ENCODE results near the gene RNF150. TPM values are rescaled to one million over a fixed set of nuclear protein-coding genes. Genes with fewer than 3 reads are reported as not detected.

RNF150 gene
- 1 to 10 TPM; 1.1 to 1.4 TPM for total RNA-seq
- polyA plus RNA-seq, result under 1 TPM; 0.27 to 0.56 TPM

GRCh38 chr4:141133146-141133998, at the start of gene RNF150:
Gene RNF150 (minus strand): TSS chr4:141133469.
- H3K36me3 ChIP-seq (ENCODE audit: control insufficient read depth in 4 of 4, insufficient read depth in 3 of 4, low read depth in 1 of 4, low read length in 3 of 4), result no peaks in the 10 kb centered on the region
- peaks cover 3 to 19% (median 13%) of the 10 kb centered on the region in 4 donors for H3K4me1 ChIP-seq (ENCODE audit: control insufficient read depth in 4 of 4, insufficient read depth in 4 of 4, low read length in 3 of 4)
- H3K27me3 ChIP-seq (ENCODE audit: control insufficient read depth in 4 of 4, insufficient read depth in 4 of 4, low read length in 3 of 4), result peaks cover 0 to 10% (median 3%) of the 10 kb centered on the region in 4 donors
- peak within 1 kb of the TSS; percentile 53 to 74 (median 56) for H3K4me3 ChIP-seq (ENCODE audit: low read depth in 1 of 3, low read length in 3 of 3)
- DNase-seq (ENCODE audit: low spot score), result peak; percentile 64
- 2% methylated on average over 50 of the region's 50 CpGs for WGBS
- no peak for TF ChIP-seq RXRA (IDR thresholded peaks at IDR 0.05)
- TF ChIP-seq CTCF (IDR thresholded peaks at IDR 0.05; ENCODE audit: low read depth, low read length, missing input control), result peak; percentile 61
- TF ChIP-seq NR2F2 (IDR thresholded peaks at IDR 0.05), result peak; percentile 12
- TF ChIP-seq RAD21 (IDR thresholded peaks at IDR 0.05), result peak; percentile 85 to 89
- no peak for TF ChIP-seq FOXA1 (IDR thresholded peaks at IDR 0.05)
- TF ChIP-seq HNF4A (conservative IDR thresholded peaks at IDR 0.05), result no peak
- no peaks in the 10 kb centered on the region for H3K9me3 ChIP-seq (ENCODE audit: control insufficient read depth in 4 of 4, low read length in 3 of 4)
- no peak within 1 kb of the TSS for H3K9ac ChIP-seq (ENCODE audit: low read depth in 1 of 2, low read length in 2 of 2)
- H3K27ac ChIP-seq (ENCODE audit: low read depth in 1 of 2, low read length in 2 of 2), result peak within 1 kb of the TSS; percentile 23 to 64

GRCh38 chr4:141180991-141181761, 47.9 kb upstream of the RNF150 start:
- no peak overlapping the region for H3K9ac ChIP-seq (ENCODE audit: low read depth in 1 of 2, low read length in 2 of 2)

GRCh38 chr4:141179474-141180373, 46.5 kb upstream of the RNF150 start:
- 53% methylated on average over 8 of the region's 8 CpGs for WGBS
- no peak for DNase-seq (ENCODE audit: low spot score)
- Histone ChIP-seq H3K9me3 (ENCODE audit: control insufficient read depth in 4 of 4, low read length in 3 of 4) (no peaks in the 10 kb centered on the region), H3K4me1 (ENCODE audit: control insufficient read depth in 4 of 4, insufficient read depth in 4 of 4, low read length in 3 of 4) (no peaks in the 10 kb centered on the region), H3K36me3 (ENCODE audit: control insufficient read depth in 4 of 4, insufficient read depth in 3 of 4, low read depth in 1 of 4, low read length in 3 of 4) (no peaks in the 10 kb centered on the region), H3K27ac (ENCODE audit: low read depth in 1 of 2, low read length in 2 of 2) (no peak overlapping the region), H3K4me3 (ENCODE audit: low read depth in 1 of 3, low read length in 3 of 3) (no peak overlapping the region), H3K9ac (ENCODE audit: low read depth in 1 of 2, low read length in 2 of 2) (no peak overlapping the region), H3K27me3 (ENCODE audit: control insufficient read depth in 4 of 4, insufficient read depth in 4 of 4, low read length in 3 of 4) (peaks cover 0 to 2% (median 0%) of the 10 kb centered on the region in 4 donors)
- TF ChIP-seq MAX (IDR thresholded peaks at IDR 0.05) (no peak), EGR1 (IDR thresholded peaks at IDR 0.05; ENCODE audit: low read depth in 2 of 2) (no peak), SP1 (IDR thresholded peaks at IDR 0.05) (no peak), TAF1 (conservative IDR thresholded peaks at IDR 0.05) (no peak), REST (IDR thresholded peaks at IDR 0.05) (no peak), HNF4G (IDR thresholded peaks at IDR 0.05) (no peak), NR2F2 (IDR thresholded peaks at IDR 0.05) (no peak), RAD21 (IDR thresholded peaks at IDR 0.05) (no peak), GABPA (IDR thresholded peaks at IDR 0.05 in 1 of 2, conservative IDR thresholded peaks at IDR 0.05 in 1 of 2) (no peak), YY1 (IDR thresholded peaks at IDR 0.05) (no peak)

More at GRCh38 chr4:141180991-141181761, 47.9 kb upstream of the RNF150 start:
- 81% methylated on average over 2 of the region's 2 CpGs for WGBS
- Histone ChIP-seq H3K4me3 (ENCODE audit: low read depth in 1 of 3, low read length in 3 of 3) (no peak overlapping the region), H3K27ac (ENCODE audit: low read depth in 1 of 2, low read length in 2 of 2) (no peak overlapping the region), H3K36me3 (ENCODE audit: control insufficient read depth in 4 of 4, insufficient read depth in 3 of 4, low read depth in 1 of 4, low read length in 3 of 4) (no peaks in the 10 kb centered on the region), H3K9me3 (ENCODE audit: control insufficient read depth in 4 of 4, low read length in 3 of 4) (no peaks in the 10 kb centered on the region), H3K4me1 (ENCODE audit: control insufficient read depth in 4 of 4, insufficient read depth in 4 of 4, low read length in 3 of 4) (no peaks in the 10 kb centered on the region), H3K27me3 (ENCODE audit: control insufficient read depth in 4 of 4, insufficient read depth in 4 of 4, low read length in 3 of 4) (peaks cover 0 to 2% (median 0%) of the 10 kb centered on the region in 4 donors)
- TF ChIP-seq TAF1 (conservative IDR thresholded peaks at IDR 0.05), result no peak
- TF ChIP-seq MAX (IDR thresholded peaks at IDR 0.05), result no peak
- TF ChIP-seq FOXA2 (IDR thresholded peaks at IDR 0.05), result no peak
- TF ChIP-seq NR2F2 (IDR thresholded peaks at IDR 0.05), result no peak
- DNase-seq (ENCODE audit: low spot score), result no peak
